ENCODE data around the gene OR8D2.

Gene OR8D2, protein sequence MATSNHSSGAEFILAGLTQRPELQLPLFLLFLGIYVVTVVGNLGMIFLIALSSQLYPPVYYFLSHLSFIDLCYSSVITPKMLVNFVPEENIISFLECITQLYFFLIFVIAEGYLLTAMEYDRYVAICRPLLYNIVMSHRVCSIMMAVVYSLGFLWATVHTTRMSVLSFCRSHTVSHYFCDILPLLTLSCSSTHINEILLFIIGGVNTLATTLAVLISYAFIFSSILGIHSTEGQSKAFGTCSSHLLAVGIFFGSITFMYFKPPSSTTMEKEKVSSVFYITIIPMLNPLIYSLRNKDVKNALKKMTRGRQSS

DNA sequence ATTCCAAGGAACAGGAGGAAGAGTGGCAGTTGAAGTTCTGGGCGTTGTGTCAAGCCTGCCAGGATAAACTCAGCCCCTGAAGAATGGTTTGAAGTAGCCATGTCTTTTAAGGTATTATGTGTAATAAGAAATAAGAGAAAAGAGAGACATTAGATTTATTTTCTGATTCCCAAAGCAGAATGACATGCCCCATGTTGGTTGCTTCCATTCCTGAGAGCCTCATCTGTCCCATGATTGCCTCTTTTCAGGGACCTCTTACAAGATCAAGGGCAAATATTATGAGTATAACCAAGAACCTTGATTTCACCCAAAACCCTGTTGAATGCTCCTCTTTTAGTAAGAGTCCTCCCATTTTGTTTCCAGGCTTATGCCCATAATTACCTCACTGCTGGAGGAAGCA lies at the start of gene OR8D2:
OR8D2 (minus strand) TSS at position 101 of the 400 bp plus-strand sequence; CDS start at position 101, 0 bp downstream.
- no peaks in the 10 kb centered on the region for H3K4me1 Mint-ChIP-seq (ENCODE audit: low read depth)
- no peaks in the 10 kb centered on the region for H3K9me3 Mint-ChIP-seq
- no peak within 1 kb of the TSS for H3K27ac Mint-ChIP-seq
- no peaks in the 10 kb centered on the region for H3K36me3 Mint-ChIP-seq (ENCODE audit: low read depth)
- no peaks in the 10 kb centered on the region for H3K27me3 Mint-ChIP-seq (ENCODE audit: low read depth)
- no peak for DNase-seq (ENCODE audit: low spot score)
- H3K4me3 Mint-ChIP-seq = no peak within 1 kb of the TSS

DNA sequence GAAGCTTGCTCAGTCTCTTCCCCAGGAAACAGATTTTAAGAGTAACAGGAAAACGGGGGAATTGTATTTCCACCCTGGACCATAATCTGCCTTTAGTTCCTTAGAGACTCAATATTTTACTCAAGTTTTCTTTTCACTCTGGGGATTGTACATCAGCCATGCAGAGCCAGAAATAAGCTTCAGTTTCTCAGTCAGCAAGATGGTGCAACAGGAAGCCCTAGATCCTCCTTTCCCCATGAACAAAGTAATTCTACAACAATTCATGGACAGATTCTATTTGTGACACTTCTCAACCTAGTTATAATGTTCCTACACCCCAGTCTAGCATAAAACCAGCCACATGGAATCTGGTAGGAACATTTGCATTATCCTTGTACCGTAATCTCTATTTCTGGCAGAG lies 39.6 kb upstream of the OR8D2 start:
- Mint-ChIP-seq H3K36me3 (ENCODE audit: low read depth) (no peaks in the 10 kb centered on the region), H3K27me3 (ENCODE audit: low read depth) (no peaks in the 10 kb centered on the region), H3K4me3 (no peak overlapping the region), H3K4me1 (ENCODE audit: low read depth) (no peaks in the 10 kb centered on the region), H3K9me3 (no peaks in the 10 kb centered on the region), H3K27ac (no peak overlapping the region)
- no peak for DNase-seq (ENCODE audit: low spot score)

DNA sequence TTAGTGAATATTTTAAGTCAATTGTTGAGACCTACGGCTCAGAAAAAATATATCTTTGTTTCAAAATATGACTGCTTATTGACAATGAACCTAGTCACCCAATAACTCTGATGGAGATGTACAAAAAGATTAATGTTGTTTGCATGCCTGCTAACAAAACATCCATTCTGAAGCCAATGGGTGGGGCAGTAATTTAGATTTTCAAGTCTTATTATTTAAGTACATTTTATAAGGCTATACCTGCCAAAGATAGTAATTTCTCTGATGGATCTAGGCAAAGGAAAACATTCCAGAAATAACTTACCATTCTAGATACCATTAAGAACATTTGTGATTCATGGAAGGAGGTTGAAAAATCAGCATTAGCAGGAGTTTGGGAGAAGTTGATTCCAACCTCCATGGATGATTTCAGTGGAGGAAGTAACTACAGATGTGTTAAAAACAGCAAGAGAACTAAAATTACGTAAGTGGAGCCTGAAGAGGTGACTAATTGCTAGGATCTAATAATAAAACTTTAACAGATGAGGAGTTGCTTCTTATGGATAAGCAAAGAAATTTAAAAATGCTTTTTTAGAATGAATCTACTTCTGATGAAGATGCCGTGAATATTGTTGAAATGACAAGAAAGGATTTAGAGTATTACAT lies 26.4 kb upstream of the OR8D2 start:
- Mint-ChIP-seq H3K4me3 (no peak overlapping the region), H3K27ac (no peak overlapping the region), H3K9me3 (no peaks in the 10 kb centered on the region), H3K27me3 (ENCODE audit: low read depth) (no peaks in the 10 kb centered on the region), H3K36me3 (ENCODE audit: low read depth) (no peaks in the 10 kb centered on the region), H3K4me1 (ENCODE audit: low read depth) (no peaks in the 10 kb centered on the region)
- no peak for DNase-seq (ENCODE audit: low spot score)

DNA sequence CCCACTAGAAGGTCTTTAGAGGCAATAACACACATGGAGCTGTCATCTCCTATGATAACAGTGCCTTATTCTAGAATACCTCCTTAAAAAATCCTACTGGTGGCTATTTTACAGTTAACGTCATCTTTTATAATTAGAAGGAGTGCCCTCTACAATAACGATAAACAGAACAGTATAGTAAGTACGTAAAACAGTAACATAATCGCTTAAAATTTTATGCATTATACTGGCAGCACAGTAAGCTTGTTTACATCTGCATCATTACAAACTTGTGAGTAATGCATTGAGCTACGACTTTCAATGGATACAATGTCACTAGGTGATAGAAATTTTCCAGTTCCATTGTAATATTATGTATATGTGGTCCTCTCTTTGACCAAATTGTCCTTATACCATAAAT lies 24.3 kb upstream of the OR8D2 start:
- no peak for DNase-seq (ENCODE audit: low spot score)
- H3K27me3 Mint-ChIP-seq (ENCODE audit: low read depth) = no peaks in the 10 kb centered on the region
- H3K4me1 Mint-ChIP-seq (ENCODE audit: low read depth) = no peaks in the 10 kb centered on the region
- no peak overlapping the region for H3K4me3 Mint-ChIP-seq
- H3K36me3 Mint-ChIP-seq (ENCODE audit: low read depth) = no peaks in the 10 kb centered on the region
- no peaks in the 10 kb centered on the region for H3K9me3 Mint-ChIP-seq
- H3K27ac Mint-ChIP-seq = no peak overlapping the region

DNA sequence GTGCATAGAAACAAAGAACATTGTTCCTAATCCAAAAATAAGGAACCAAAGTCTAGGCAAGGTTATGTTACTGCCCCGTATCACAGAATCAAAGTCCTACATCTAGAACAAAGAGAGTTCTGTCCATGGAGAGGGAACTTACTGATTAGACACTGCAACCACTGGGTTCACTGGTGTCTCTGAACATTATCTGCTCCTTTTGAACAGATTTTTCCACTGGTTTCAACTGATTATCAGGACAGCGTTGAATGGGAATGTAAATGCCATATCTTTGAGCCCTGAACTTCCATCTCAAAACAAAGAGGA lies 20.1 kb upstream of the OR8D2 start:
- H3K27me3 Mint-ChIP-seq (ENCODE audit: low read depth) = no peaks in the 10 kb centered on the region
- H3K4me3 Mint-ChIP-seq = no peak overlapping the region
- no peak overlapping the region for H3K27ac Mint-ChIP-seq
- no peaks in the 10 kb centered on the region for H3K4me1 Mint-ChIP-seq (ENCODE audit: low read depth)
- no peaks in the 10 kb centered on the region for H3K36me3 Mint-ChIP-seq (ENCODE audit: low read depth)
- no peaks in the 10 kb centered on the region for H3K9me3 Mint-ChIP-seq
- no peak for DNase-seq (ENCODE audit: low spot score)

DNA sequence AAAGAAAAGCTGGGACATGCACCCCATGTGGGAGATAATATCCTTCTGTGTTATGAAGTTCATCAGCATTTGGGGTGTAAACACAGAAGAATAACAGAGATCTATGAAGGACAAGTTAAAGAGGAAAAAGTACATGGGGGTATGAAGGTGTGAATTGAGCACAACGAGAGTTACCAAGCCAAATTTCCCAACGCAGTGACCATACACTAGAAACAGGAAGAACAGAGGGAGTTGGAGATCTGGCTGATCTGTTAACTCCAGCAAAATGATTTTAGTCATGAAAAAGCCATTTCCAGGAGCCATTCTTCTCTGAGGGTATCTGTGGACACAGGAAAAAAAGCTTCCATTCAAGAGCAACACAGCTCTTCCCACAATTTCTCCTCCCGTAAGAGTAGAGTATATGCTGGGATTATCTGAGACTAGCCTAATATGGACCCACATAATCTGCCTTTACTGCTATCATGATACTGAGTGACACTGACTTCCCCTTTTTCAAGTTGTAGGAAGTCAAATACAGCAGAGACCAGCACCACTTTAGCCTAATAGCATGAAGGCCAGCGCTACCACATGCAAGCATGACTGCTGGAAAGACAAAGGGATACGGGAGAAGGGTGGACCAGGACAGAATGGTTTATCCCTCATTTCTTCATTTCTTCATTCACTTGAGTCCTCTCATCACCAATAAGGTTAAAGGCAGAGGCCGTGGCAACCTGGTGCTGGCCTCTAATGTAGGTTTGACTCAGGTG lies 19.6 kb upstream of the OR8D2 start:
- Mint-ChIP-seq H3K27ac (no peak overlapping the region), H3K4me1 (ENCODE audit: low read depth) (no peaks in the 10 kb centered on the region), H3K4me3 (no peak overlapping the region), H3K27me3 (ENCODE audit: low read depth) (no peaks in the 10 kb centered on the region), H3K36me3 (ENCODE audit: low read depth) (no peaks in the 10 kb centered on the region), H3K9me3 (no peaks in the 10 kb centered on the region)
- no peak for DNase-seq (ENCODE audit: low spot score)

DNA sequence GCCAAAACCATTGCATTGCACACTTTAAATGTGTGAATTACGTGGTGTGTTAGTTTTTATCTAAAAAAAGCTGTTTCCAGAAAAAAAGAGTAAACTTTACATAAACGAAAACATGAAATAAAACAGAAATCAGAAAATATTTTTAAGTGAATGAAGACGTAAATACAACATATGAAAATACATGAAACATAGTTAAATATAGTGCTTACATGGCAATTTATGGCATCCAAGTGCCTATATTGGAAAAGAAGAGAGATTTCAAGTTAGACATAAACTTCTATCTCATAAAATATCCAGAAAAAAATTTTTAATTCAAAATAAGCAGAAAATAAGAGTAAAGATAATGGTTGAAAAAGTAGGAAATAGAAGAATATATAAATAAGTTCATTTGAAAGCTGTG lies 11.9 kb upstream of the OR8D2 start:
- H3K9me3 Mint-ChIP-seq = no peaks in the 10 kb centered on the region

DNA sequence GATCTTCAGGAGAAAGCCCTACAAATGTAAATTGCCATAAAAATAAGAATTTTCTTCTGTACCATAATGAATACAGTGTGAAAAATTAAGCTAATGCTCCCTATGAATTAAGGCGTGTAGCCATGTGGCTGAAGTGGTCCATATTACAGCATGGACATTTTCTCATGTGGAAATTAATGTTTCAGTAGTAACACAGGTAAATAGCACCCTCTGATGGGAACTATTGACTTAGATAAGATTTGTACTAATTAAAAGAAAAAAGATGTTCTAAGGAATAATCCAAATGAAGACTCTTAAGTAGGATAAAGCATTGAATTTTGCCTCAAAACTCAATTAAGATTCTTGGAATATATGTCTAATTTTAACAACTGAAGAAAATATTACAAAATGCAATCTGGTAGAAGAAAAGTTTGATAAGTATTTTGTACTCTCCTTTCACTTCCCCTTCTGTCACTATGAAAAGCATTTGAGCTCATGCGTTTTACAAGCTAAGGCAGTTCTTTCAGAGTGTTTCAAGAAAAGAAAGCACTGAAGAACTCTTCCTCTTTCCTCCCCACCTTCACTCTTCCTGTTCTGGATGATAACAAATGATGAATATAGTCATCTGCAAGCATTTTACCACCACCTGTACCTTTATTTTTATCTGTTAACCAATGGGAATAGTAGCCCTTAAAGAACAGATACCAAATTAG lies 9.9 kb upstream of the OR8D2 start:
- peaks cover 4% of the 10 kb centered on the region for H3K4me1 Mint-ChIP-seq (ENCODE audit: low read depth)
- H3K36me3 Mint-ChIP-seq (ENCODE audit: low read depth) = no peaks in the 10 kb centered on the region
- H3K27ac Mint-ChIP-seq = no peak overlapping the region
- H3K4me3 Mint-ChIP-seq = no peak overlapping the region
- no peak for DNase-seq (ENCODE audit: low spot score)
- peaks cover 7% of the 10 kb centered on the region for H3K27me3 Mint-ChIP-seq (ENCODE audit: low read depth)
- no peaks in the 10 kb centered on the region for H3K9me3 Mint-ChIP-seq

More for the DNA sequence above, 11.9 kb upstream of the OR8D2 start:
- H3K4me3 Mint-ChIP-seq = no peak overlapping the region
- no peaks in the 10 kb centered on the region for H3K36me3 Mint-ChIP-seq (ENCODE audit: low read depth)
- DNase-seq (ENCODE audit: low spot score) = no peak
- H3K4me1 Mint-ChIP-seq (ENCODE audit: low read depth) = peaks cover 4% of the 10 kb centered on the region
- H3K27me3 Mint-ChIP-seq (ENCODE audit: low read depth) = peaks cover 7% of the 10 kb centered on the region
- no peak overlapping the region for H3K27ac Mint-ChIP-seq

DNA sequence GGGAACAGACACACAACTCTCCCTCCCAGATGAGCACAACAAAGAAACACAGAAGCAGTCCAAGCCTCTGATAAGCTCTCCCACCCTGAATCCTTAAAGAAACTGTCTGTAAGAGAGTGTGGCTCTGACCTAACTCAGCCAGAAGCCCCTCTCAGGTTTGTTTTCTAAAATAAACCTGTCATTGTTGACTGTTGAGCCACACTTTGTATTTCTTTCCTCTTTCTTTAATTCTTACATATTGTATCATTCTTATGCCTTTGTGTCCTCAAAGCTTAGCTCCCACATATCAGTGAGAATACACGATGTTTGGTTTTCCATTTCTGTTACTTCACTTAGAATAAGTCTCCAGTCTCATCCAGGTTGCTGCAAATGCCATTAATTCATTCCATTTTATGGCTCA lies 7.8 kb upstream of the OR8D2 start:
- H3K27me3 Mint-ChIP-seq (ENCODE audit: low read depth) = peaks cover 7% of the 10 kb centered on the region
- no peak overlapping the region for H3K4me3 Mint-ChIP-seq
- no peak for DNase-seq (ENCODE audit: low spot score)
- no peaks in the 10 kb centered on the region for H3K9me3 Mint-ChIP-seq
- H3K4me1 Mint-ChIP-seq (ENCODE audit: low read depth) = peaks cover 4% of the 10 kb centered on the region
- H3K27ac Mint-ChIP-seq = no peak overlapping the region
- no peaks in the 10 kb centered on the region for H3K36me3 Mint-ChIP-seq (ENCODE audit: low read depth)

DNA sequence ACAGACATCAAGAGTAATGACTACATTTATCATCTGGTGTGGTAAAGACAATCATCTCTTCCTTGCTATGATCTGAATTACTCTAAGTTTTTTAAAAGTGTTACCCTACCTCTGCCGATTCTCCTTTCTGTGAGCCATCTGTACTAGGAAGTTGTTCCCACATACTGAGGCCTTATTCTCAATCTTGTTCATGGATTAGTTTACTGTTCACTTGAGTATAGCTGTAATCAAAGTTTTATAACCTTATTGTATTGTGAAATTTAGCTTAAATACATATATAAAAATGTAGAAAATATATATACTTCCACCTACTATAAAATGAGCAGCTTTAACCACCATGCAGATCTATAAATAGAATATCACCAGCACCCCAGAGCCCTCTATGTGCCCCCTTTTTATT lies 2.4 kb upstream of the OR8D2 start:
- no peak overlapping the region for H3K27ac Mint-ChIP-seq
- no peaks in the 10 kb centered on the region for H3K9me3 Mint-ChIP-seq
- DNase-seq (ENCODE audit: low spot score) = no peak
- H3K27me3 Mint-ChIP-seq (ENCODE audit: low read depth) = no peaks in the 10 kb centered on the region
- H3K36me3 Mint-ChIP-seq (ENCODE audit: low read depth) = no peaks in the 10 kb centered on the region
- H3K4me1 Mint-ChIP-seq (ENCODE audit: low read depth) = no peaks in the 10 kb centered on the region
- H3K4me3 Mint-ChIP-seq = no peak overlapping the region

DNA sequence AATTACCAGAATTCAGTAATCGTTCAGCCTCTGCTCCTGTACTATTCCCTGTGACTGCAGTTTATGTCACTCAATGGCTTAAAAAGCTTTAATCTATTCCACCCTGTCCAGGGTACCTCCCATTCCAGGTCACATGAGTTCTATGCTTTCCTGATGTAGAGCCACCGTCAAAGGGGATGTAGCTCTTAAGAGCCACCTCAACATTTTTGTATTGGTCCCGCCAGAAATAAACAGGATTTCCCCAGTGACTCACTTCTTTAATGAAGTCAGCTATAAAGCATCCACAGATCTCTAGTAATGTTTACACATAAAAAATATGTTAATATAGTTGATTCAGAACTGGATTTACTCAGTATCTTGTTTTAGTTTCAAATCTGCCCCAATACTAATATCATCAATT lies 4.9 kb downstream of the OR8D2 start:
- Mint-ChIP-seq H3K4me3 (no peak overlapping the region), H3K9me3 (no peaks in the 10 kb centered on the region), H3K27ac (no peak overlapping the region), H3K4me1 (ENCODE audit: low read depth) (no peaks in the 10 kb centered on the region), H3K36me3 (ENCODE audit: low read depth) (no peaks in the 10 kb centered on the region), H3K27me3 (ENCODE audit: low read depth) (no peaks in the 10 kb centered on the region)
- no peak for DNase-seq (ENCODE audit: low spot score)

DNA sequence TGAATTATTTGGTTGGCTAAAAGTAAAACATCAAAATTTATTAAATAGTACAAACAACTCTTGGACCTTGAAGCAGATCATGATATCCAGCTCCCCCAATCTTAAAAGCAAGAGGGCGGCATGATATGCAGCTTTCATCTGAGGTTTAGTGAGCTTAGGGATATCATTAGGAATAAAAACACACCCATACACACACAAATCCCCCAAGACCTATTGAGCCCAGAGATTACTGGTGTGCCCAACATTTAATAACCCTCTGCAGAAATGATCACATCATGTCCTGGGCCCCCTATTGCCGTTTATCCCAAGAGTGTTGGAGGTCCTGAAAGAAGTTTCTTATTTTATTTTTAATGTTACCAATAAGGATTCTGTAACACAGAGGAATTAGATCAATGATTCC lies 6.1 kb downstream of the OR8D2 start, which contains the start of gene OR8D1:
OR8D1 (minus strand) TSS at position 101 of the 400 bp plus-strand sequence. CDS start 3,183 bp downstream, outside the sequence.
- Mint-ChIP-seq H3K36me3 (ENCODE audit: low read depth) (no peaks in the 10 kb centered on the region), H3K4me3 (no peak within 1 kb of the TSS), H3K4me1 (ENCODE audit: low read depth) (no peaks in the 10 kb centered on the region), H3K27me3 (ENCODE audit: low read depth) (no peaks in the 10 kb centered on the region), H3K9me3 (no peaks in the 10 kb centered on the region), H3K27ac (no peak within 1 kb of the TSS)
- DNase-seq (ENCODE audit: low spot score) = no peak

DNA sequence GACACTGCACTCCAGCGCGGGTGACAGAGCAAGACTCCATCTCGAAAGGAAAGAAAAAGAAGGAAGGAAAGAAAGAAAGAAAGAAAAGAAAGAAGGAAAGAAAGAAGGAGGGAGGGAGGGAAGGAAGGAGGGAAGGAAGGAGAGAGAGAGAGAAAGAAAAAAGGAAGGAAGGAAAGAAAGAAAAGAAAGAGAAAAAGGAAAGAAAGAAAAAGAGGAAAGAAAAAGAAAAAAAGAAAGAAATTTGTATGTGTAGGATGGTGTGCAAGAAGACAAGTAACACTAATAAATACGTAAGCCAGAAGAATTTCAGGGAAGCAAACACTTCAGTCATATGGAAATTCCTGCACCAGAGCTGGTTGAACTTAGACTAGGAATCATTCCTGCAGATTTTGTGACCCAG lies 6.9 kb downstream of the OR8D2 start:
- Mint-ChIP-seq H3K4me3 (no peak overlapping the region), H3K27ac (no peak overlapping the region), H3K36me3 (ENCODE audit: low read depth) (no peaks in the 10 kb centered on the region), H3K4me1 (ENCODE audit: low read depth) (no peaks in the 10 kb centered on the region), H3K27me3 (ENCODE audit: low read depth) (no peaks in the 10 kb centered on the region), H3K9me3 (no peaks in the 10 kb centered on the region)
- DNase-seq (ENCODE audit: low spot score) = no peak

DNA sequence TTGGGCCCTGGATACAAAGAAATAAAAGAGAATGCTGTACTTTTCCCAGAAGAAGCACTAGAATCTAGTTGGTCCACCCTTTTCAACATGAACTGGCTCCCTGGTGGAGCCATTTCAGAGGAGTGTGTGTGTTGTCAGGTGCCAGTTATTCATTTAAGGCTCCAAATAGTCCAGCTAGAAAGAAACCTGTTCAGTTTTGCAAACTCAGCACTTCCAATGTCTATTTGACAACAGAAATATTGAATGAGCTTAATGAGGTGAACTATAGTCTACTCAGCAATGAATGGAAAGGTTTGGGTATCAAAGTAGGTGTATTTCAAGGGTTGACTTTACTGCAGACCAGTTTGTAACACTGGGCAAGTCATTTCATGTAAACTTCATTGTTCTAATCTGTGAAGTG lies 8.3 kb downstream of the OR8D2 start:
- Mint-ChIP-seq H3K4me1 (ENCODE audit: low read depth) (no peaks in the 10 kb centered on the region), H3K27ac (no peak overlapping the region), H3K36me3 (ENCODE audit: low read depth) (no peaks in the 10 kb centered on the region), H3K27me3 (ENCODE audit: low read depth) (no peaks in the 10 kb centered on the region), H3K9me3 (no peaks in the 10 kb centered on the region), H3K4me3 (no peak overlapping the region)
- DNase-seq (ENCODE audit: low spot score) = no peak

All from T-helper 2 cell treated with Interferon-gamma antibody and Interleukin-4, amounts not matched to agents 5 μg/mL and 100 μg/mL, for 36 hours (primary cell).